ENCODE measurements around the gene ELK4.

Gene ELK4

DNA sequence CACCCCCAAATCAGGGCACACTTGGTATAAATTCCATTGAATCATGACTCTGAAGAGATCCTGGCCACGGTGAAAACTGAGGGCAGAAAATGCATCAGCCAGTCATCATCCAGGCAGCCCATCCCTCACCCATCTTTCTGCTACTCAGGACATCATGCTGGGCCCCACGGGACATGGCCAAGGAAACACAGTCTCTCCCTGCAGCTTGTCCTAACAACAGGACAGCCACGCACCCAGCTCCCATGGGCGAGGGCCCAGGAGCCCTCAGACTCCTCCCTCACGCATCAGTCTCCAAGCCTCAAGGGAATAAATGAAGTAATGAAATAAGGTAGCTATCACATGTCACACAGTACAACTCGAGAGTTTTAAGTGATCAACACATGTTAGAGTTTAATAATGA lies 37.8 kb downstream of the ELK4 start:
- no peak overlapping the region for H3K4me3 ChIP-seq (replicated peaks; ENCODE audit: low read depth, low read length)

DNA sequence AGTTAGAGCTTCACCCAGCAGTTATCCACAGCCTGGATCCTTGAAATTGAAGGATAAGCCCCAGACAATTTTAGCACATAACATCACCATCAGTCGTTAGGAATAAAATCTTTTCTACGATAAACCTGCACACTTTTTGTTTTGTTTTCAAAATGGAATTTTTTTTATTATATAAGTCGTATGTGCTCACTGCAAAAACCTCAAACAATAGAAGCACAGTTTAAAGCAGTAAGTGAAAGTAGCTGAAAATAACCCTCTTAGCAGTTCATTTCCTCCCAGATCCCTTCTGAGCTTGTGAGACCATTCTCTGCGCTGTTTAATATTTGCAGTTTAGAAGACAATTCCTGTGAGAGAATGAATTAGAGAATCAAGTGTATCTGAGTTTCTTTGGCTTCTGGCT lies 38.3 kb downstream of the ELK4 start:
- TF ChIP-seq CTCF (IDR thresholded peaks at IDR 0.05; ENCODE audit: low read depth, low read length, missing control alignments) = no peak
- H3K4me3 ChIP-seq (replicated peaks; ENCODE audit: low read depth, low read length) = no peak overlapping the region
- DNase-seq (ENCODE audit: extremely low read depth, low read depth) = no peak

More for the DNA sequence above, 37.8 kb downstream of the ELK4 start:
- no peak for TF ChIP-seq CTCF (IDR thresholded peaks at IDR 0.05; ENCODE audit: low read depth, low read length, missing control alignments)
- DNase-seq (ENCODE audit: extremely low read depth, low read depth) = no peak

- H3K4me3 ChIP-seq (replicated peaks; ENCODE audit: low read depth, low read length) = peak overlapping the region; percentile 31; the same call in 1 of the 2 replicates
- no peak for TF ChIP-seq CTCF (IDR thresholded peaks at IDR 0.05; ENCODE audit: low read depth, low read length, missing control alignments)
- no peak for DNase-seq (ENCODE audit: extremely low read depth, low read depth)
Observed at GRCh38 chr1:205592443-205593003, 39.3 kb downstream of the ELK4 start.

- TF ChIP-seq CTCF (IDR thresholded peaks at IDR 0.05; ENCODE audit: low read depth, low read length, missing control alignments) = peak; percentile 98
- H3K4me3 ChIP-seq (replicated peaks; ENCODE audit: low read depth, low read length) = peak overlapping the region; percentile 31
- no peak for DNase-seq (ENCODE audit: extremely low read depth, low read depth)
Observed at GRCh38 chr1:205591522-205592351, 40.1 kb downstream of the ELK4 start.

GRCh38 chr1:205590777-205591513 lies 40.9 kb downstream of the ELK4 start:
- no peak for TF ChIP-seq CTCF (IDR thresholded peaks at IDR 0.05; ENCODE audit: low read depth, low read length, missing control alignments)
- no peak for DNase-seq (ENCODE audit: extremely low read depth, low read depth)

DNA sequence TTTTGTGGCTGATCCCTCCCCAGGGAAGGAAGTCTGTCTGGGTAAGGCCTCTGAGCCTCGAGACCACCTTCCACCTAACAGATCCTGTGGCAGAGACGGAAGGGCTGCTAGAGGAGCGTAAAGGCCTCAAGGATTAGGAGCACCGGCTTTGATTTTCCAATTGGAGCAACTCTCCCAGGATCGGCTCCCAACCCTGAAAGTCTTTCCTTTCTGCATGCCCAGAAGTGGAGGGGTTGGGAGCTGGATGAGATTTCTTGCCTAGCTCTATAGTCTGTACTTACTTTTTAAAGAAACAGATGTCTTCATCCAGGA lies 41.4 kb downstream of the ELK4 start:
- H3K4me3 ChIP-seq (replicated peaks; ENCODE audit: low read depth, low read length) = no peak overlapping the region
- TF ChIP-seq CTCF (IDR thresholded peaks at IDR 0.05; ENCODE audit: low read depth, low read length, missing control alignments) = no peak
- DNase-seq (ENCODE audit: extremely low read depth, low read depth) = no peak

More at GRCh38 chr1:205590777-205591513, 40.9 kb downstream of the ELK4 start:
- no peak overlapping the region for H3K4me3 ChIP-seq (replicated peaks; ENCODE audit: low read depth, low read length)
